C4-2B (cell line): ENCODE results near the gene SIPA1L2.
"Not testable (repeated sequence)": the region's sequence is repeated elsewhere in the genome, so short reads cannot be mapped to it uniquely, and the experiment has no call there.

Source experiments
- CTCF ChIP-seq: fragments of 450-650 bp; conservative IDR thresholded peaks from 2 replicates; pipeline ENCODE4 v1.5.1; 2017; ENCODE audit warnings: mild to moderate bottlenecking
- ZFX ChIP-seq: fragments of 450-650 bp; IDR thresholded peaks from 2 replicates; pipeline ENCODE4 v1.6.1; 2017

- TF ChIP-seq CTCF, ZFX: not testable (repeated sequence)
Measured at GRCh38 chr1:232612836-232613235, 17.1 kb downstream of the SIPA1L2 start.
